ENCODE measurements around the gene ZNF48. TPM values are rescaled to one million over a fixed set of nuclear protein-coding genes. Genes with fewer than 3 reads are reported as not detected.

The ZNF48 gene
- total and polyA plus RNA-seq, 12 donors, result 2.2 to 8.0 (median 5.4) TPM

Other genes starting within 250 kb of the ZNF48 start
- 10 to 100 TPM in 3 of 10 donors, 1 to 10 TPM in 7; 3.3 to 54.6 (median 5.5) TPM for gene CORO1A, start 211.8 kb upstream of the ZNF48 start, total RNA-seq
- 10 to 100 TPM; 11.5 to 15.3 TPM for gene CORO1A, start 211.8 kb upstream of the ZNF48 start, polyA plus RNA-seq
- 10 to 100 TPM; 38.2 to 74.4 (median 55.8) TPM for gene BOLA2B, start 201.8 kb upstream of the ZNF48 start, total RNA-seq
- 100 to 1,000 TPM; 193 to 226 TPM for gene BOLA2B, start 201.8 kb upstream of the ZNF48 start, polyA plus RNA-seq
- 10 to 100 TPM in 8 of 10 donors, 1 to 10 TPM in 2; 8.3 to 29.0 (median 17.7) TPM for gene SLX1A, start 201.5 kb upstream of the ZNF48 start, total RNA-seq
- 10 to 100 TPM; 56.6 to 57.8 TPM for gene SLX1A, start 201.5 kb upstream of the ZNF48 start, polyA plus RNA-seq
- gene SULT1A3, start 196.2 kb upstream of the ZNF48 start, total RNA-seq, result 10 to 100 TPM in 2 of 10 donors, 1 to 10 TPM in 7, under 1 TPM in 1; 0.59 to 14.5 (median 5.9) TPM
- gene SULT1A3, start 196.2 kb upstream of the ZNF48 start, polyA plus RNA-seq, result 10 to 100 TPM in 1 of 2 donors, 1 to 10 TPM in 1; 9.8 to 35.0 TPM
- 1 to 10 TPM in 8 of 10 donors, not detected in 2; 2.5 to 8.2 (median 4.6) TPM for gene NPIPB13, start 146.9 kb upstream of the ZNF48 start, total RNA-seq
- gene NPIPB13, start 146.9 kb upstream of the ZNF48 start, polyA plus RNA-seq, result 1 to 10 TPM; 2.0 to 9.8 TPM
- gene CD2BP2, start 40.1 kb upstream of the ZNF48 start, total RNA-seq, result 10 to 100 TPM; 34.9 to 48.8 (median 38.8) TPM
- gene CD2BP2, start 40.1 kb upstream of the ZNF48 start, polyA plus RNA-seq, result 10 to 100 TPM; 19.9 to 47.7 TPM
- gene TBC1D10B, start 24.9 kb upstream of the ZNF48 start, total RNA-seq, result 10 to 100 TPM; 18.0 to 27.7 (median 22.2) TPM
- gene TBC1D10B, start 24.9 kb upstream of the ZNF48 start, polyA plus RNA-seq, result 10 to 100 TPM; 25.1 to 30.0 TPM
- not detected for gene MYL11, start 20.6 kb upstream of the ZNF48 start, total RNA-seq
- 1 to 10 TPM in 1 of 2 donors, under 1 TPM in 1; 0.41 to 3.7 TPM for gene MYL11, start 20.6 kb upstream of the ZNF48 start, polyA plus RNA-seq
- gene SEPTIN1, start 12.9 kb upstream of the ZNF48 start, total RNA-seq, result 1 to 10 TPM in 9 of 10 donors, under 1 TPM in 1; 0.97 to 6.8 (median 1.4) TPM
- 1 to 10 TPM in 1 of 2 donors, under 1 TPM in 1; 0.78 to 3.4 TPM for gene SEPTIN1, start 12.9 kb upstream of the ZNF48 start, polyA plus RNA-seq
- 1 to 10 TPM; 3.8 to 9.0 (median 5.1) TPM for gene ZNF771, start 12.2 kb downstream of the ZNF48 start, total RNA-seq
- 10 to 100 TPM in 1 of 2 donors, 1 to 10 TPM in 1; 5.0 to 23.2 TPM for gene ZNF771, start 12.2 kb downstream of the ZNF48 start, polyA plus RNA-seq
- 10 to 100 TPM; 22.8 to 39.9 (median 29.7) TPM for gene DCTPP1, start 34.6 kb downstream of the ZNF48 start, total RNA-seq
- gene DCTPP1, start 34.6 kb downstream of the ZNF48 start, polyA plus RNA-seq, result 10 to 100 TPM; 12.0 to 42.6 TPM
- gene SEPHS2, start 50.5 kb downstream of the ZNF48 start, total RNA-seq, result 10 to 100 TPM; 23.5 to 49.3 (median 29.3) TPM
- 10 to 100 TPM; 17.3 to 47.0 TPM for gene SEPHS2, start 50.5 kb downstream of the ZNF48 start, polyA plus RNA-seq
- 10 to 100 TPM in 1 of 10 donors, 1 to 10 TPM in 7, under 1 TPM in 2; 0.79 to 18.2 (median 1.9) TPM for gene ITGAL, start 77.3 kb downstream of the ZNF48 start, total RNA-seq
- 1 to 10 TPM in 1 of 2 donors, under 1 TPM in 1; 0.52 to 1.2 TPM for gene ITGAL, start 77.3 kb downstream of the ZNF48 start, polyA plus RNA-seq
- gene ZNF768, start 131.1 kb downstream of the ZNF48 start, total RNA-seq, result 10 to 100 TPM; 36.0 to 71.7 (median 43.3) TPM
- gene ZNF768, start 131.1 kb downstream of the ZNF48 start, polyA plus RNA-seq, result 10 to 100 TPM; 51.8 to 75.1 TPM
- 10 to 100 TPM in 7 of 10 donors, 1 to 10 TPM in 3; 8.5 to 14.3 (median 10.7) TPM for gene ZNF747, start 139.4 kb downstream of the ZNF48 start, total RNA-seq
- 1 to 10 TPM; 8.5 to 9.2 TPM for gene ZNF747, start 139.4 kb downstream of the ZNF48 start, polyA plus RNA-seq
- 10 to 100 TPM in 5 of 10 donors, 1 to 10 TPM in 5; 6.3 to 15.3 (median 10.3) TPM for gene ZNF764, start 163.0 kb downstream of the ZNF48 start, total RNA-seq
- gene ZNF764, start 163.0 kb downstream of the ZNF48 start, polyA plus RNA-seq, result 10 to 100 TPM in 1 of 2 donors, 1 to 10 TPM in 1; 5.6 to 11.7 TPM
- gene ZNF688, start 176.3 kb downstream of the ZNF48 start, total RNA-seq, result 10 to 100 TPM in 7 of 10 donors, 1 to 10 TPM in 3; 6.3 to 16.2 (median 12.4) TPM
- 10 to 100 TPM in 1 of 2 donors, 1 to 10 TPM in 1; 9.3 to 23.8 TPM for gene ZNF688, start 176.3 kb downstream of the ZNF48 start, polyA plus RNA-seq
- gene ZNF785, start 190.3 kb downstream of the ZNF48 start, total RNA-seq, result 1 to 10 TPM; 2.8 to 8.4 (median 5.4) TPM
- 1 to 10 TPM; 3.0 to 7.4 TPM for gene ZNF785, start 190.3 kb downstream of the ZNF48 start, polyA plus RNA-seq
- gene ZNF689, start 215.0 kb downstream of the ZNF48 start, total RNA-seq, result 1 to 10 TPM; 4.0 to 7.4 (median 5.6) TPM
- gene ZNF689, start 215.0 kb downstream of the ZNF48 start, polyA plus RNA-seq, result 1 to 10 TPM; 2.7 to 3.1 TPM